ENCODE data around the gene UBE4B.
"Not testable (repeated sequence)": the region's sequence is repeated elsewhere in the genome, so short reads cannot be mapped to it uniquely, and the experiment has no call there.

UBE4B gene

GRCh38 chr1:10189659-10190058 is 156.9 kb downstream of the UBE4B start:
- no peak overlapping the region for H3K4me3 ChIP-seq (ENCODE audit: extremely low read depth, insufficient read depth, low read length, poor library complexity, severe bottlenecking)
- no peaks in the 10 kb centered on the region for H3K9me3 ChIP-seq (ENCODE audit: control insufficient read depth, low read length)
- 84 to 91% methylated on average over 4 of the region's 4 CpGs for WGBS, 2 experiments (ENCODE audit: insufficient coverage in 2 of 2)
- no peaks in the 10 kb centered on the region for H3K4me1 ChIP-seq (ENCODE audit: control insufficient read depth, insufficient read depth, low read length, poor library complexity, severe bottlenecking)
- H3K36me3 ChIP-seq (ENCODE audit: control insufficient read depth, insufficient read depth, low read length): no peaks in the 10 kb centered on the region
- H3K27ac ChIP-seq (ENCODE audit: low read depth, low read length, severe bottlenecking): no peak overlapping the region

GRCh38 chr1:10192263-10192662 is 159.5 kb downstream of the UBE4B start:
- Histone ChIP-seq H3K4me3 (ENCODE audit: extremely low read depth, insufficient read depth, low read length, poor library complexity, severe bottlenecking) (no peak overlapping the region), H3K36me3 (ENCODE audit: control insufficient read depth, insufficient read depth, low read length) (no peaks in the 10 kb centered on the region), H3K9me3 (ENCODE audit: control insufficient read depth, low read length) (no peaks in the 10 kb centered on the region), H3K27ac (ENCODE audit: low read depth, low read length, severe bottlenecking) (no peak overlapping the region), H3K4me1 (ENCODE audit: control insufficient read depth, insufficient read depth, low read length, poor library complexity, severe bottlenecking) (no peaks in the 10 kb centered on the region)
- 100% methylated on average over 4 of the region's 5 CpGs; no CpG with 5 or more reads in 1 of the 2 experiments for WGBS, 2 experiments (ENCODE audit: insufficient coverage in 2 of 2)

- WGBS, 2 experiments (ENCODE audit: insufficient coverage in 2 of 2): 80 to 87% methylated on average over 2 to 3 of the region's 6 CpGs
- no peak overlapping the region for H3K4me3 ChIP-seq (ENCODE audit: extremely low read depth, insufficient read depth, low read length, poor library complexity, severe bottlenecking)
- no peaks in the 10 kb centered on the region for H3K36me3 ChIP-seq (ENCODE audit: control insufficient read depth, insufficient read depth, low read length)
Measured at GRCh38 chr1:10193288-10193687, 160.5 kb downstream of the UBE4B start.

GRCh38 chr1:10195570-10195969 is 162.8 kb downstream of the UBE4B start:
- H3K4me1 ChIP-seq (ENCODE audit: control insufficient read depth, insufficient read depth, low read length, poor library complexity, severe bottlenecking): no peaks in the 10 kb centered on the region
- H3K27ac ChIP-seq (ENCODE audit: low read depth, low read length, severe bottlenecking): no peak overlapping the region
- 87 to 100% methylated on average over 2 to 4 of the region's 6 CpGs for WGBS, 2 experiments (ENCODE audit: insufficient coverage in 2 of 2)
- H3K9me3 ChIP-seq (ENCODE audit: control insufficient read depth, low read length): no peaks in the 10 kb centered on the region
- no peaks in the 10 kb centered on the region for H3K36me3 ChIP-seq (ENCODE audit: control insufficient read depth, insufficient read depth, low read length)
- H3K4me3 ChIP-seq (ENCODE audit: extremely low read depth, insufficient read depth, low read length, poor library complexity, severe bottlenecking): no peak overlapping the region

More at GRCh38 chr1:10193288-10193687, 160.5 kb downstream of the UBE4B start:
- Histone ChIP-seq H3K9me3 (ENCODE audit: control insufficient read depth, low read length) (no peaks in the 10 kb centered on the region), H3K27ac (ENCODE audit: low read depth, low read length, severe bottlenecking) (no peak overlapping the region), H3K4me1 (ENCODE audit: control insufficient read depth, insufficient read depth, low read length, poor library complexity, severe bottlenecking) (no peaks in the 10 kb centered on the region)

- no peaks in the 10 kb centered on the region for H3K4me1 ChIP-seq (ENCODE audit: control insufficient read depth, insufficient read depth, low read length, poor library complexity, severe bottlenecking)
- no peaks in the 10 kb centered on the region for H3K9me3 ChIP-seq (ENCODE audit: control insufficient read depth, low read length)
- H3K27ac ChIP-seq (ENCODE audit: low read depth, low read length, severe bottlenecking): no peak overlapping the region
- no peak overlapping the region for H3K4me3 ChIP-seq (ENCODE audit: extremely low read depth, insufficient read depth, low read length, poor library complexity, severe bottlenecking)
- no CpG with 5 or more reads among the region's 3 CpGs for WGBS, 2 experiments (ENCODE audit: insufficient coverage in 2 of 2)
- H3K36me3 ChIP-seq (ENCODE audit: control insufficient read depth, insufficient read depth, low read length): no peaks in the 10 kb centered on the region
Measured at GRCh38 chr1:10196976-10197375, 164.2 kb downstream of the UBE4B start.

- 79 to 95% methylated on average over 2 of the region's 4 CpGs for WGBS, 2 experiments (ENCODE audit: insufficient coverage in 2 of 2)
- Histone ChIP-seq H3K27ac (ENCODE audit: low read depth, low read length, severe bottlenecking) (no peak overlapping the region), H3K4me1 (ENCODE audit: control insufficient read depth, insufficient read depth, low read length, poor library complexity, severe bottlenecking) (no peaks in the 10 kb centered on the region), H3K36me3 (ENCODE audit: control insufficient read depth, insufficient read depth, low read length) (no peaks in the 10 kb centered on the region), H3K4me3 (ENCODE audit: extremely low read depth, insufficient read depth, low read length, poor library complexity, severe bottlenecking) (no peak overlapping the region), H3K9me3 (ENCODE audit: control insufficient read depth, low read length) (no peaks in the 10 kb centered on the region)
Measured at GRCh38 chr1:10200620-10201019, 167.9 kb downstream of the UBE4B start.

GRCh38 chr1:10204003-10204642 is 171.4 kb downstream of the UBE4B start:
- WGBS, 2 experiments (ENCODE audit: insufficient coverage in 2 of 2): 84 to 86% methylated on average over 3 of the region's 7 CpGs
- no peaks in the 10 kb centered on the region for H3K36me3 ChIP-seq (ENCODE audit: control insufficient read depth, insufficient read depth, low read length)
- no peak overlapping the region for H3K4me3 ChIP-seq (ENCODE audit: extremely low read depth, insufficient read depth, low read length, poor library complexity, severe bottlenecking)
- H3K27ac ChIP-seq (ENCODE audit: low read depth, low read length, severe bottlenecking): no peak overlapping the region
- no peaks in the 10 kb centered on the region for H3K9me3 ChIP-seq (ENCODE audit: control insufficient read depth, low read length)
- H3K4me1 ChIP-seq (ENCODE audit: control insufficient read depth, insufficient read depth, low read length, poor library complexity, severe bottlenecking): no peaks in the 10 kb centered on the region

- WGBS, 2 experiments (ENCODE audit: insufficient coverage in 2 of 2): 86 to 89% methylated on average over 7 to 10 of the region's 14 CpGs
- H3K27ac ChIP-seq (ENCODE audit: low read depth, low read length, severe bottlenecking); H3K4me3 ChIP-seq (ENCODE audit: extremely low read depth, insufficient read depth, low read length, poor library complexity, severe bottlenecking); H3K4me1 ChIP-seq (ENCODE audit: control insufficient read depth, insufficient read depth, low read length, poor library complexity, severe bottlenecking); H3K36me3 ChIP-seq (ENCODE audit: control insufficient read depth, insufficient read depth, low read length); H3K9me3 ChIP-seq (ENCODE audit: control insufficient read depth, low read length): not testable (repeated sequence)
Measured at GRCh38 chr1:10205206-10205605, 172.4 kb downstream of the UBE4B start.

- H3K4me1 ChIP-seq (ENCODE audit: control insufficient read depth, insufficient read depth, low read length, poor library complexity, severe bottlenecking): no peaks in the 10 kb centered on the region
- no peaks in the 10 kb centered on the region for H3K9me3 ChIP-seq (ENCODE audit: control insufficient read depth, low read length)
- WGBS, 2 experiments (ENCODE audit: insufficient coverage in 2 of 2): 82% methylated on average over 2 of the region's 3 CpGs; no CpG with 5 or more reads in 1 of the 2 experiments
- no peak overlapping the region for H3K27ac ChIP-seq (ENCODE audit: low read depth, low read length, severe bottlenecking)
- no peak overlapping the region for H3K4me3 ChIP-seq (ENCODE audit: extremely low read depth, insufficient read depth, low read length, poor library complexity, severe bottlenecking)
- H3K36me3 ChIP-seq (ENCODE audit: control insufficient read depth, insufficient read depth, low read length): no peaks in the 10 kb centered on the region
Measured at GRCh38 chr1:10207810-10208209, 175.1 kb downstream of the UBE4B start.

GRCh38 chr1:10208537-10208936 is 175.8 kb downstream of the UBE4B start:
- H3K4me3 ChIP-seq (ENCODE audit: extremely low read depth, insufficient read depth, low read length, poor library complexity, severe bottlenecking): no peak overlapping the region
- H3K9me3 ChIP-seq (ENCODE audit: control insufficient read depth, low read length): no peaks in the 10 kb centered on the region
- H3K4me1 ChIP-seq (ENCODE audit: control insufficient read depth, insufficient read depth, low read length, poor library complexity, severe bottlenecking): peaks cover 6% of the 10 kb centered on the region
- no peak overlapping the region for H3K27ac ChIP-seq (ENCODE audit: low read depth, low read length, severe bottlenecking)
- WGBS, 2 experiments (ENCODE audit: insufficient coverage in 2 of 2): 94 to 100% methylated on average over 6 to 7 of the region's 11 CpGs
- H3K36me3 ChIP-seq (ENCODE audit: control insufficient read depth, insufficient read depth, low read length): no peaks in the 10 kb centered on the region

- Histone ChIP-seq H3K27ac (ENCODE audit: low read depth, low read length, severe bottlenecking) (peak overlapping the region; percentile 98), H3K4me1 (ENCODE audit: control insufficient read depth, insufficient read depth, low read length, poor library complexity, severe bottlenecking) (peaks cover 9% of the 10 kb centered on the region), H3K36me3 (ENCODE audit: control insufficient read depth, insufficient read depth, low read length) (no peaks in the 10 kb centered on the region), H3K9me3 (ENCODE audit: control insufficient read depth, low read length) (no peaks in the 10 kb centered on the region), H3K4me3 (ENCODE audit: extremely low read depth, insufficient read depth, low read length, poor library complexity, severe bottlenecking) (peak overlapping the region; percentile 98)
- WGBS, 2 experiments (ENCODE audit: insufficient coverage in 2 of 2): 4 to 8% methylated on average over 4 to 5 of the region's 8 CpGs
Measured at GRCh38 chr1:10209590-10209904, 176.8 kb downstream of the UBE4B start.

Measured in mesodermal cell (in vitro differentiated cells).